HFFc6 (cell line): ENCODE data around the gene FBLN2. TPM values are rescaled to one million over a fixed set of nuclear protein-coding genes. Genes with fewer than 3 reads are reported as not detected.

Source experiments
- DNase-seq: peaks from one replicate; pipeline ENCODE4 v3.0.0-alpha.2; 2018
- H3K27ac Mint-ChIP-seq: 2 replicates; pipeline ENCODE4 v1.8.0; 2020; ENCODE audit warnings: mild to moderate bottlenecking, mixed read lengths
- H3K27me3 Mint-ChIP-seq: 2 replicates; pipeline ENCODE4 v1.8.0; 2021; ENCODE audit warnings: mild to moderate bottlenecking, moderate library complexity, mixed read lengths; ENCODE audit not compliant: insufficient read depth
- H3K36me3 Mint-ChIP-seq: 2 replicates; pipeline ENCODE4 v1.8.0; 2021; ENCODE audit warnings: low read depth, mixed read lengths
- H3K4me1 Mint-ChIP-seq: 2 replicates; pipeline ENCODE4 v1.8.0; 2020; ENCODE audit warnings: low read depth, mixed read lengths
- H3K4me3 Mint-ChIP-seq: 2 replicates; pipeline ENCODE4 v1.8.0; 2020; ENCODE audit warnings: mild to moderate bottlenecking, moderate library complexity, mixed read lengths
- H3K9me3 Mint-ChIP-seq: 2 replicates; pipeline ENCODE4 v1.8.0; 2020; ENCODE audit warnings: mild to moderate bottlenecking, mixed read lengths
- CTCF ChIP-seq: fragments of 200-600 bp; sonication (generic); IDR thresholded peaks from 2 replicates; pipeline ENCODE4 v1.5.0; 2021; ENCODE audit warnings: antibody characterized with exemption, mild to moderate bottlenecking
- total RNA-seq, 6 experiments: library from RNA; stranded (reverse); fragmentation: NEBNext Ultra II Directional; extraction: Animal tissue kit (Norgen Biotek cat#: 25700); gene quantifications; 2 replicates in 1 of 6; 3 replicates in 5 of 6; pipeline ENCODE4 v1.2.3, GENCODE V29; 2021

FBLN2 gene
- total RNA-seq, 6 experiments from 2014 or later: 55.7 to 84.5 (median 69.4) TPM

- DNase-seq: no peak
- no peak overlapping the region for H3K27ac Mint-ChIP-seq
- peaks cover 20% of the 10 kb centered on the region for H3K4me1 Mint-ChIP-seq
- H3K9me3 Mint-ChIP-seq: no peaks in the 10 kb centered on the region
- no peaks in the 10 kb centered on the region for H3K27me3 Mint-ChIP-seq
- no peak for TF ChIP-seq CTCF
- H3K4me3 Mint-ChIP-seq: no peak overlapping the region
- H3K36me3 Mint-ChIP-seq: no peaks in the 10 kb centered on the region
Measured at GRCh38 chr3:13593615-13594014, 44.7 kb downstream of the FBLN2 start.

- H3K4me1 Mint-ChIP-seq: peaks cover 25% of the 10 kb centered on the region
- no peak for DNase-seq
- H3K36me3 Mint-ChIP-seq: no peaks in the 10 kb centered on the region
- H3K27me3 Mint-ChIP-seq: no peaks in the 10 kb centered on the region
- H3K9me3 Mint-ChIP-seq: no peaks in the 10 kb centered on the region
- no peak overlapping the region for H3K27ac Mint-ChIP-seq
- no peak overlapping the region for H3K4me3 Mint-ChIP-seq
- no peak for TF ChIP-seq CTCF
Measured at GRCh38 chr3:13594146-13594545, 45.2 kb downstream of the FBLN2 start.

- Mint-ChIP-seq H3K4me3 (no peak overlapping the region), H3K4me1 (peaks cover 33% of the 10 kb centered on the region), H3K9me3 (no peaks in the 10 kb centered on the region), H3K27ac (no peak overlapping the region), H3K36me3 (no peaks in the 10 kb centered on the region), H3K27me3 (no peaks in the 10 kb centered on the region)
- no peak for DNase-seq
- TF ChIP-seq CTCF: no peak
Measured at GRCh38 chr3:13594991-13595421, 46.1 kb downstream of the FBLN2 start.

GRCh38 chr3:13595485-13595884 lies 46.6 kb downstream of the FBLN2 start:
- no peak for TF ChIP-seq CTCF
- Mint-ChIP-seq H3K27me3 (no peaks in the 10 kb centered on the region), H3K4me1 (peaks cover 35% of the 10 kb centered on the region), H3K36me3 (no peaks in the 10 kb centered on the region), H3K9me3 (no peaks in the 10 kb centered on the region), H3K27ac (no peak overlapping the region), H3K4me3 (no peak overlapping the region)
- DNase-seq: no peak

GRCh38 chr3:13596426-13597205 lies 47.7 kb downstream of the FBLN2 start:
- no peak overlapping the region for H3K27ac Mint-ChIP-seq
- no peaks in the 10 kb centered on the region for H3K27me3 Mint-ChIP-seq
- DNase-seq: no peak
- TF ChIP-seq CTCF: no peak
- no peak overlapping the region for H3K4me3 Mint-ChIP-seq
- H3K4me1 Mint-ChIP-seq: peaks cover 33% of the 10 kb centered on the region
- H3K36me3 Mint-ChIP-seq: no peaks in the 10 kb centered on the region
- no peaks in the 10 kb centered on the region for H3K9me3 Mint-ChIP-seq
